Kidney (tissue), 14 donors: Measurements from ENCODE around the gene LRRC4C. TPM values are rescaled to one million over a fixed set of nuclear protein-coding genes. Genes with fewer than 3 reads are reported as not detected.

Experiments
- DNase-seq, 5 donors: peaks; one replicate each; pipeline ENCODE4 v3.0.0-alpha.2; 2013 to 2020
- FAIRE-seq: peaks from 2 replicates; lab custom pipeline; 2012; peaks lifted over from hg19 to GRCh38; lab: Jason Lieb, UNC
- H3K27ac ChIP-seq, 2 donors: one replicate each; pipeline ENCODE4 v1.7.0; 2013; ENCODE audit warnings: low read depth in 2 of 2, low read length in 2 of 2, inconsistent platforms in 1 of 2
- H3K27me3 ChIP-seq: one replicate; pipeline ENCODE4 v1.7.1; 2013; ENCODE audit warnings: low read length, inconsistent platforms; ENCODE audit not compliant: control insufficient read depth, insufficient read depth
- H3K36me3 ChIP-seq, 3 donors: one replicate each; pipeline versions ENCODE4 v1.7.0 to v1.7.1; 2013; ENCODE audit warnings: low read length in 3 of 3, control low read depth in 1 of 3, inconsistent platforms in 1 of 3; ENCODE audit not compliant: insufficient read depth in 3 of 3, control insufficient read depth in 2 of 3
- H3K4me1 ChIP-seq, 3 donors: one replicate each; pipeline versions ENCODE4 v1.7.0 to v1.7.1; 2013; ENCODE audit warnings: low read length in 3 of 3, inconsistent platforms in 1 of 3, low read depth in 1 of 3; ENCODE audit not compliant: control insufficient read depth in 2 of 3, insufficient read depth in 2 of 3
- H3K4me3 ChIP-seq, 3 donors: one replicate each; pipeline versions ENCODE4 v1.7.0 to v1.8.1; 2013; ENCODE audit warnings: low read length in 3 of 3, control low read depth in 1 of 3, inconsistent platforms in 1 of 3
- H3K9ac ChIP-seq, 3 donors: one replicate each; pipeline versions ENCODE4 v1.7.0 to v1.7.1; 2013; ENCODE audit warnings: low read length in 3 of 3, control low read depth in 1 of 3, inconsistent platforms in 1 of 3
- H3K9me3 ChIP-seq, 3 donors: one replicate each; pipeline versions ENCODE4 v1.7.0 to v1.7.1; 2013; ENCODE audit warnings: low read length in 3 of 3, control low read depth in 1 of 3, inconsistent platforms in 1 of 3; ENCODE audit not compliant: control insufficient read depth in 2 of 3, insufficient read depth in 1 of 3
- CTCF ChIP-seq: IDR thresholded peaks from 3 replicates; pipeline ENCODE4 v1.5.1; 2012; ENCODE audit warnings: mild to moderate bottlenecking, moderate library complexity, borderline replicate concordance; ENCODE audit not compliant: insufficient read depth; ENCODE audit errors: extremely low read depth
- intact Hi-C: fragments of 100-400 bp; cut with DNase I; formaldehyde crosslinking; loops from one replicate; pipeline ENCODE4 v1.11.1; 2022
- polyA plus RNA-seq: library from polyadenylated mRNA; stranded (reverse); fragments of 350-450 nt; fragmentation: Illumina TruSeq; extraction: RNeasy Lipid Tissue Mini Kit (QIAGEN cat#74804); gene quantifications from one replicate; pipeline ENCODE4 v1.2.3, GENCODE V29; 2014; ENCODE audit warnings: low read depth, low replicate concordance; ENCODE audit not compliant: insufficient read depth
- total RNA-seq: library from RNA; stranded (reverse); fragmentation: NEBNext Ultra II Directional; extraction: Animal tissue kit (Norgen Biotek cat#: 25700); gene quantifications from one replicate; pipeline ENCODE4 v1.2.1, GENCODE V29; 2021
- donor health status: control.
- donor health status: control.
- donor health status: control.
- donor health status: control.
- donor health status: control.
- donor health status: DM: yes; HTN: yes; CAD: no.
- donor health status: Normal renal cell carcinoma (clear cell type).

LRRC4C gene
- total and polyA plus RNA-seq, 2 donors from 2014 or later = 0.26 to 1.6 TPM

- Histone ChIP-seq H3K4me1 (no peaks in the 10 kb centered on the region), H3K4me3 (no peak overlapping the region), H3K36me3 (no peaks in the 10 kb centered on the region), H3K27ac (no peak overlapping the region), H3K27me3 (no peaks in the 10 kb centered on the region), H3K9me3 (no peaks in the 10 kb centered on the region), H3K9ac (no peak overlapping the region)
- intact Hi-C loops = no loop called here
- no peak for FAIRE-seq
- TF ChIP-seq CTCF = no peak
- DNase-seq = no peak
Observed at GRCh38 chr11:41283191-41283930, 176.1 kb downstream of the LRRC4C start.

GRCh38 chr11:41282395-41282794 lies 177.1 kb downstream of the LRRC4C start:
- Histone ChIP-seq H3K4me1 (no peaks in the 10 kb centered on the region), H3K36me3 (no peaks in the 10 kb centered on the region), H3K4me3 (no peak overlapping the region), H3K9ac (no peak overlapping the region), H3K9me3 (no peaks in the 10 kb centered on the region), H3K27me3 (no peaks in the 10 kb centered on the region), H3K27ac (no peak overlapping the region)
- TF ChIP-seq CTCF = no peak
- no peak for FAIRE-seq
- no peak for DNase-seq
- intact Hi-C loops = no loop called here

GRCh38 chr11:41281131-41281742 lies 178.2 kb downstream of the LRRC4C start:
- FAIRE-seq (no peak), DNase-seq (no peak)
- TF ChIP-seq CTCF = no peak
- H3K36me3 ChIP-seq = no peaks in the 10 kb centered on the region
- no peaks in the 10 kb centered on the region for H3K9me3 ChIP-seq
- no peak overlapping the region for H3K4me3 ChIP-seq
- no peak overlapping the region for H3K27ac ChIP-seq
- H3K4me1 ChIP-seq = no peaks in the 10 kb centered on the region
- intact Hi-C loops = no loop called here
- no peaks in the 10 kb centered on the region for H3K27me3 ChIP-seq
- H3K9ac ChIP-seq = no peak overlapping the region
